Endothelial cell of umbilical vein (primary cell): ENCODE results near the gene ATP13A4.

Experiments used
- EZH2 ChIP-seq: IDR thresholded peaks from 2 replicates; pipeline ENCODE4 v1.6.1; 2012; ENCODE audit warnings: borderline replicate concordance, low read depth, mild to moderate bottlenecking, moderate library complexity, low read length, inconsistent platforms; ENCODE audit not compliant: severe bottlenecking
- FOS ChIP-seq: IDR thresholded peaks from 2 replicates; pipeline ENCODE4 v1.6.1; 2011; ENCODE audit warnings: mild to moderate bottlenecking, low read length, moderate library complexity, borderline replicate concordance; ENCODE audit not compliant: insufficient read depth
- JUN ChIP-seq: IDR thresholded peaks from 2 replicates; pipeline ENCODE4 v1.6.1; 2011; ENCODE audit warnings: borderline replicate concordance, low read depth; ENCODE audit not compliant: insufficient read length, insufficient read depth
- POLR2A ChIP-seq: IDR thresholded peaks from 2 replicates; pipeline ENCODE4 v1.6.1; 2012; ENCODE audit warnings: low read depth, mild to moderate bottlenecking, control low read depth, low read length
- POLR2AphosphoS5 ChIP-seq: IDR thresholded peaks from 2 replicates; pipeline ENCODE4 v1.6.1; 2012; ENCODE audit warnings: low read depth, mild to moderate bottlenecking, control low read depth, low read length, moderate library complexity; ENCODE audit not compliant: insufficient read depth
- TF ChIP-seq, protein P1 (sequence below), 2 donors: IDR thresholded peaks; 1 replicate in 1 of 2; 2 replicates in 1 of 2; pipeline ENCODE4 v1.5.1; 2011; ENCODE audit warnings: low read length in 2 of 2, mild to moderate bottlenecking in 2 of 2, moderate library complexity in 2 of 2, control low read depth in 1 of 2, inconsistent platforms in 1 of 2, low read depth in 1 of 2; ENCODE audit not compliant: insufficient read depth in 1 of 2; ENCODE audit errors: extremely low read depth in 1 of 2
- TF ChIP-seq, protein P2 (sequence below): IDR thresholded peaks from 2 replicates; pipeline ENCODE4 v1.6.1; 2011; ENCODE audit not compliant: insufficient read depth, insufficient read length

DNA sequence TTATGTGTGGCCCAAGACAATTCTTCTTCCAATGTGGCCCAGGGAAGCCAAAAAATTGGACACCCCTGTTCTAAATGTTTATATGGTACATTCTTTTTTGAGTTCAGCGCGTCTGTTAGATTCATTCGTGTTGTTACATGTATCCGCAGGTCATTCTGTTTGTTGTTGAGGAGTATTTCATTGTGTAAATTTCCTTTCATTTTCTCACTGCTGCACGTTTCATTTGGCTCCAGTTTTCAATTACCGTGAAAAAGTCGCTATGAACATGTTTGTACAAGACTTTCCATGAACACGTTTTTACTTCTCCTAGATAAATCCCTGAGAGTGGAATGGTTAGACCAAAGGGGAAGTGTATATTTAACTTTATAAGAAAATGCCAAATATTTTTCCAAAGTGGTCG, 30.8 kb upstream of the ATP13A4 start:
- TF ChIP-seq, protein P1, sequence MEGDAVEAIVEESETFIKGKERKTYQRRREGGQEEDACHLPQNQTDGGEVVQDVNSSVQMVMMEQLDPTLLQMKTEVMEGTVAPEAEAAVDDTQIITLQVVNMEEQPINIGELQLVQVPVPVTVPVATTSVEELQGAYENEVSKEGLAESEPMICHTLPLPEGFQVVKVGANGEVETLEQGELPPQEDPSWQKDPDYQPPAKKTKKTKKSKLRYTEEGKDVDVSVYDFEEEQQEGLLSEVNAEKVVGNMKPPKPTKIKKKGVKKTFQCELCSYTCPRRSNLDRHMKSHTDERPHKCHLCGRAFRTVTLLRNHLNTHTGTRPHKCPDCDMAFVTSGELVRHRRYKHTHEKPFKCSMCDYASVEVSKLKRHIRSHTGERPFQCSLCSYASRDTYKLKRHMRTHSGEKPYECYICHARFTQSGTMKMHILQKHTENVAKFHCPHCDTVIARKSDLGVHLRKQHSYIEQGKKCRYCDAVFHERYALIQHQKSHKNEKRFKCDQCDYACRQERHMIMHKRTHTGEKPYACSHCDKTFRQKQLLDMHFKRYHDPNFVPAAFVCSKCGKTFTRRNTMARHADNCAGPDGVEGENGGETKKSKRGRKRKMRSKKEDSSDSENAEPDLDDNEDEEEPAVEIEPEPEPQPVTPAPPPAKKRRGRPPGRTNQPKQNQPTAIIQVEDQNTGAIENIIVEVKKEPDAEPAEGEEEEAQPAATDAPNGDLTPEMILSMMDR (IDR thresholded peaks at IDR 0.05; ENCODE audit: extremely low read depth in 1 of 2, insufficient read depth in 1 of 2, low read depth in 1 of 2, low read length in 2 of 2), result no peak
- TF ChIP-seq, protein P2, sequence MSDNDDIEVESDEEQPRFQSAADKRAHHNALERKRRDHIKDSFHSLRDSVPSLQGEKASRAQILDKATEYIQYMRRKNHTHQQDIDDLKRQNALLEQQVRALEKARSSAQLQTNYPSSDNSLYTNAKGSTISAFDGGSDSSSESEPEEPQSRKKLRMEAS, result no peak
- TF ChIP-seq POLR2A (no peak), EZH2 (no peak), POLR2AphosphoS5 (no peak), JUN (no peak), FOS (no peak)
